PC-3 (cell line): ENCODE measurements around the gene MZB1.

ENCODE experiments used
- EZH2 ChIP-seq: fragments of 300-600 bp; sonication (generic); IDR thresholded peaks from one replicate; pipeline ENCODE4 v1.6.1; 2017; ENCODE audit warnings: antibody characterized with exemption, mild to moderate bottlenecking, low read length; ENCODE audit not compliant: unreplicated experiment
- TF ChIP-seq, protein P1 (sequence below): fragments of 300-600 bp; sonication (generic); conservative IDR thresholded peaks from 2 replicates; pipeline ENCODE4 v1.5.1; 2017; ENCODE audit warnings: antibody characterized with exemption, low read depth, mild to moderate bottlenecking, low read length

DNA sequence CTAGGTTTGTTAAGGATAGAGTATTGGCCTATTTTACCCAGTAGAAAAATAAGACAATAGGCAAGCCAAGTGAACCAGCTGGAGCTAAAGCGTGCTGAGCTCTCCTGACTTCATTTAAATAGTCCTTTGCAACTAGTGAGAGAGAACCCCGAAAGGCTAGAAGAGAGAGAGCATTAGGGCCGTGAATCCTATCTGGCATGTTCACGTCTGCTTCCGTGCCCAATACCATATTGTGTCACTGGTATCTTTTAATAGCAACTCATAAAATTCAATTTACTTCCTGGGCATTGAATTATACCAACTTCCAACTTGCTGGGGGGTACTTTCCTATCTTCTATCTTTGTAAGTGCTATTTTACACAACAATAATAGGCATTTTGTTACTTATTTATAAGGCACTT is 35.8 kb upstream of the MZB1 start:
- TF ChIP-seq, protein P1, sequence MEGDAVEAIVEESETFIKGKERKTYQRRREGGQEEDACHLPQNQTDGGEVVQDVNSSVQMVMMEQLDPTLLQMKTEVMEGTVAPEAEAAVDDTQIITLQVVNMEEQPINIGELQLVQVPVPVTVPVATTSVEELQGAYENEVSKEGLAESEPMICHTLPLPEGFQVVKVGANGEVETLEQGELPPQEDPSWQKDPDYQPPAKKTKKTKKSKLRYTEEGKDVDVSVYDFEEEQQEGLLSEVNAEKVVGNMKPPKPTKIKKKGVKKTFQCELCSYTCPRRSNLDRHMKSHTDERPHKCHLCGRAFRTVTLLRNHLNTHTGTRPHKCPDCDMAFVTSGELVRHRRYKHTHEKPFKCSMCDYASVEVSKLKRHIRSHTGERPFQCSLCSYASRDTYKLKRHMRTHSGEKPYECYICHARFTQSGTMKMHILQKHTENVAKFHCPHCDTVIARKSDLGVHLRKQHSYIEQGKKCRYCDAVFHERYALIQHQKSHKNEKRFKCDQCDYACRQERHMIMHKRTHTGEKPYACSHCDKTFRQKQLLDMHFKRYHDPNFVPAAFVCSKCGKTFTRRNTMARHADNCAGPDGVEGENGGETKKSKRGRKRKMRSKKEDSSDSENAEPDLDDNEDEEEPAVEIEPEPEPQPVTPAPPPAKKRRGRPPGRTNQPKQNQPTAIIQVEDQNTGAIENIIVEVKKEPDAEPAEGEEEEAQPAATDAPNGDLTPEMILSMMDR, result no peak
- no peak for TF ChIP-seq EZH2
